ENCODE data around the gene GPR42.

DNA sequence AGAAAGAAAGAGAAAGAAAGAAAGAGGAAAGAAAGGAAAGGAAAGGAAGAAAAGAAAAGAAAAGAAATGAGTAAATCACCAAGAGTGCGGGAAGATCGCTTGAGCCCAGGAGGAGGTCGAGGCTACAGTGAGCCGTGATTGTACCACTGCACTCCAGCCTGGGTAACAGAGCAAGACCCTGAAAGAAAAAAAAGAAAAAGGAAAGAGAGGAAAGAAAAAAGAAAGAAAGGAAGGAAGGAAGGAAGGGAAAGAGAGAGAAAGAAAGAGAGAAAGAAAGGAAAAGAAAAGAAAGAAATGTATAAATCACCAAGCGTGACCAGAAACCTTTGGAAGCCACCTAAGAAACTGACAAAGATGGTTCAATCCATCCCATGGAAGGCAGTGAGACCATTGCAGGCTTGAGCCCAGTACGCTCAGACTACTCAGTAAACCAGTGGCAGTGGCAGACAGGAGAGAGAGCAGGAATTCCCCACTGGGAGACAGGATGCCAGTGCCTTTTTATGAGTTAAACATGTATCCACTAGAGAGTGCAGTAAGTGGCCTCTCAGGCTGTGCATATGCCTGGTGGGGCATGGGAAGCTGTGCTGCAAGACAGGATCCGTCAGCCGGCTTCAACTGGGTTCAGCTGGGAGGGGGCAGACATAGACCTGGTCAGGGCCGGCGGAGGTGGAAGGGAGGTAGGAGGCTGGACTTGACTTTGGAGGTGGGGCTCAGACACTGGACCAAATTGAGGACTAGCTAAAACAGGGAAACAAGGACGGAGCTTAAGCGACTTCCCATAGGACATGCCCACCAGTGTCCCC lies 4.8 kb downstream of the GPR42 start:
- TF ChIP-seq CTCF (IDR thresholded peaks at IDR 0.05) (no peak), POLR2A (IDR thresholded peaks at IDR 0.05) (no peak)

Measured in adrenal gland (tissue), 5 donors.